BE2C (cell line): Measurements from ENCODE around the gene WNT9B.
A peak's percentile ranks its signal among the peaks of the same experiment; 100 is the strongest.

Source experiments
- DNase-seq: peaks from one replicate; pipeline ENCODE4 v3.0.0-alpha.2; 2020
- H3K27me3 ChIP-seq: fragments of 250-450 bp; sonication (Bioruptor Pico); 2 replicates; pipeline ENCODE4 v1.5.1; 2020; ENCODE audit warnings: mild to moderate bottlenecking
- H3K36me3 ChIP-seq: fragments of 250-450 bp; sonication (Bioruptor Pico); 2 replicates; pipeline ENCODE4 v1.5.1; 2020; ENCODE audit warnings: mild to moderate bottlenecking
- H3K4me1 ChIP-seq: fragments of 250-450 bp; sonication (Bioruptor Pico); 2 replicates; pipeline ENCODE4 v1.5.1; 2020
- H3K4me3 ChIP-seq: 2 replicates; pipeline ENCODE4 v1.5.1; 2011; ENCODE audit warnings: low read depth, low read length
- H3K9me3 ChIP-seq: fragments of 250-450 bp; sonication (Bioruptor Pico); 2 replicates; pipeline ENCODE4 v1.5.1; 2020
- CTCF ChIP-seq: IDR thresholded peaks from 2 replicates; pipeline ENCODE4 v1.5.1; 2012; ENCODE audit warnings: mild to moderate bottlenecking, low read depth, low read length

Gene WNT9B

GRCh38 chr17:46815474-46816353 lies 35.7 kb upstream of the WNT9B start:
- no peaks in the 10 kb centered on the region for H3K9me3 ChIP-seq
- H3K4me3 ChIP-seq, result no peak overlapping the region
- TF ChIP-seq CTCF, result no peak
- no peaks in the 10 kb centered on the region for H3K36me3 ChIP-seq
- H3K4me1 ChIP-seq, result no peaks in the 10 kb centered on the region; the same call in 1 of the 2 replicates
- H3K27me3 ChIP-seq, result no peaks in the 10 kb centered on the region; the same call in 1 of the 2 replicates
- no peak for DNase-seq

GRCh38 chr17:46817151-46817900 lies 34.1 kb upstream of the WNT9B start:
- Histone ChIP-seq H3K4me1 (no peaks in the 10 kb centered on the region; the same call in 1 of the 2 replicates), H3K27me3 (no peaks in the 10 kb centered on the region; the same call in 1 of the 2 replicates), H3K4me3 (no peak overlapping the region), H3K9me3 (no peaks in the 10 kb centered on the region), H3K36me3 (no peaks in the 10 kb centered on the region)
- TF ChIP-seq CTCF, result no peak
- DNase-seq, result no peak

- DNase-seq, result no peak
- no peaks in the 10 kb centered on the region; the same call in 1 of the 2 replicates for H3K4me1 ChIP-seq
- H3K4me3 ChIP-seq, result no peak overlapping the region
- no peaks in the 10 kb centered on the region for H3K36me3 ChIP-seq
- no peaks in the 10 kb centered on the region for H3K9me3 ChIP-seq
- H3K27me3 ChIP-seq, result no peaks in the 10 kb centered on the region; the same call in 1 of the 2 replicates
- no peak for TF ChIP-seq CTCF
These were observed 33.5 kb upstream of the WNT9B start for GRCh38 chr17:46817901-46818209.

GRCh38 chr17:46818316-46818928 lies 33.0 kb upstream of the WNT9B start, which contains the start of gene WNT3:
TSS of gene WNT3 (minus strand) at chr17:46818692. CDS start at chr17:46818597, 95 bp downstream.
- H3K27me3 ChIP-seq, result no peaks in the 10 kb centered on the region; the same call in 1 of the 2 replicates
- no peaks in the 10 kb centered on the region; the same call in 1 of the 2 replicates for H3K4me1 ChIP-seq
- no peak for TF ChIP-seq CTCF
- H3K36me3 ChIP-seq, result no peaks in the 10 kb centered on the region
- H3K9me3 ChIP-seq, result no peaks in the 10 kb centered on the region
- H3K4me3 ChIP-seq, result peak within 1 kb of the TSS; percentile 63
- peak; percentile 72 for DNase-seq

GRCh38 chr17:46818929-46819859 lies 32.2 kb upstream of the WNT9B start:
- Histone ChIP-seq H3K36me3 (no peaks in the 10 kb centered on the region), H3K9me3 (no peaks in the 10 kb centered on the region), H3K27me3 (no peaks in the 10 kb centered on the region; the same call in 1 of the 2 replicates), H3K4me1 (no peaks in the 10 kb centered on the region; the same call in 1 of the 2 replicates), H3K4me3 (peak overlapping the region; percentile 63)
- DNase-seq, result no peak
- no peak for TF ChIP-seq CTCF
